Lower lobe of right lung (tissue), 2 donors: ENCODE measurements around the gene ARHGAP32. TPM values are rescaled to one million over a fixed set of nuclear protein-coding genes. Genes with fewer than 3 reads are reported as not detected.

Experiments used
- ATAC-seq, 2 donors: fragments of 200-7000 bp; cut with Tn5 transposase; one replicate each; pipeline ENCODE4 v1.9.1; 2020 to 2022; ENCODE audit warnings: mild to moderate bottlenecking in 2 of 2, moderate library complexity in 2 of 2
- DNase-seq: peaks from one replicate; pipeline ENCODE4 v3.0.0-alpha.2; 2020
- H3K27ac ChIP-seq: fragments of 200-600 bp; one replicate; pipeline ENCODE4 v1.8.0; 2022
- H3K27me3 ChIP-seq: fragments of 200-600 bp; one replicate; pipeline ENCODE4 v1.8.0; 2022; ENCODE audit warnings: low read depth
- H3K36me3 ChIP-seq: fragments of 200-600 bp; one replicate; pipeline ENCODE4 v1.8.0; 2022; ENCODE audit warnings: mild to moderate bottlenecking
- H3K4me1 ChIP-seq: fragments of 200-600 bp; one replicate; pipeline ENCODE4 v1.8.0; 2022
- H3K4me3 ChIP-seq: fragments of 200-600 bp; one replicate; pipeline ENCODE4 v1.8.0; 2022; ENCODE audit warnings: mild to moderate bottlenecking
- H3K9me3 ChIP-seq: fragments of 200-600 bp; one replicate; pipeline ENCODE4 v1.8.0; 2022
- intact Hi-C: fragments of 100-400 bp; cut with DNase I; formaldehyde crosslinking; loops from one replicate; pipeline ENCODE4 v1.11.0; 2022
- total RNA-seq: library from RNA; stranded (reverse); fragmentation: NEBNext Ultra II Directional; extraction: Animal tissue kit (Norgen Biotek cat#: 25700); gene quantifications from one replicate; pipeline ENCODE4 v1.2.1, GENCODE V29; 2021
- TF ChIP-seq, protein P1 (sequence below): fragments of 200-600 bp; IDR thresholded peaks from one replicate; pipeline ENCODE4 v1.8.0; 2022; ENCODE audit warnings: antibody characterized with exemption, mild to moderate bottlenecking
- donor health status: DM: no; HTN: yes; CAD: no; lungs with severe emphysema.

ARHGAP32 gene
- total RNA-seq, 1 donor from 2014 or later = 27.9 TPM

- intact Hi-C loops = no loop called here
These were observed 257.2 kb downstream of the ARHGAP32 start for GRCh38 chr11:128934926-128935325.

DNA sequence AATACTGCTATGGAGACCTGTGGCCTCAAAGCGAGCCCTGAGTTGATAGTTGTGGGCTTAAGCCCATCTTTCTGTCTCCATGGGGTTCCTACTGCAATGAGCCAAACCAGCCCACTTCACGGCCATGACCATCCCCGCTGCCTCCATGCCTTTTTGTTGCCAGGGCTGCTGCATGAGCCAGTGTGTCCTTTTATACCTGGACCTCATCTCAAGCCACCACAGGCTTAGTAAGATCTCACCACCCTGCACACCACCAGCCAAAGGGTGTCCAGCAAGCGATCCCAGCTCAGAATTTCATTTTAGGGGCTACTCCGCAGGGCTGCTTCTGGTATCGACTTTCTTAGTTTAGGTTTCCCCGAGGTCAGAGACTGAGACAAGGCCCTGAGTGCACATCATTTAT, 257.8 kb downstream of the ARHGAP32 start:
- H3K4me3 ChIP-seq = no peak overlapping the region
- no peaks in the 10 kb centered on the region for H3K9me3 ChIP-seq
- DNase-seq (no peak), ATAC-seq (no peak)
- no peak overlapping the region for H3K27ac ChIP-seq
- H3K27me3 ChIP-seq = no peaks in the 10 kb centered on the region
- TF ChIP-seq, protein P1, sequence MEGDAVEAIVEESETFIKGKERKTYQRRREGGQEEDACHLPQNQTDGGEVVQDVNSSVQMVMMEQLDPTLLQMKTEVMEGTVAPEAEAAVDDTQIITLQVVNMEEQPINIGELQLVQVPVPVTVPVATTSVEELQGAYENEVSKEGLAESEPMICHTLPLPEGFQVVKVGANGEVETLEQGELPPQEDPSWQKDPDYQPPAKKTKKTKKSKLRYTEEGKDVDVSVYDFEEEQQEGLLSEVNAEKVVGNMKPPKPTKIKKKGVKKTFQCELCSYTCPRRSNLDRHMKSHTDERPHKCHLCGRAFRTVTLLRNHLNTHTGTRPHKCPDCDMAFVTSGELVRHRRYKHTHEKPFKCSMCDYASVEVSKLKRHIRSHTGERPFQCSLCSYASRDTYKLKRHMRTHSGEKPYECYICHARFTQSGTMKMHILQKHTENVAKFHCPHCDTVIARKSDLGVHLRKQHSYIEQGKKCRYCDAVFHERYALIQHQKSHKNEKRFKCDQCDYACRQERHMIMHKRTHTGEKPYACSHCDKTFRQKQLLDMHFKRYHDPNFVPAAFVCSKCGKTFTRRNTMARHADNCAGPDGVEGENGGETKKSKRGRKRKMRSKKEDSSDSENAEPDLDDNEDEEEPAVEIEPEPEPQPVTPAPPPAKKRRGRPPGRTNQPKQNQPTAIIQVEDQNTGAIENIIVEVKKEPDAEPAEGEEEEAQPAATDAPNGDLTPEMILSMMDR = no peak
- no peaks in the 10 kb centered on the region for H3K36me3 ChIP-seq
- H3K4me1 ChIP-seq = no peaks in the 10 kb centered on the region
- intact Hi-C loops = no loop called here

More at GRCh38 chr11:128934926-128935325, 257.2 kb downstream of the ARHGAP32 start:
- DNase-seq (no peak), ATAC-seq (no peak)
- TF ChIP-seq, protein P1 = no peak
- no peaks in the 10 kb centered on the region for H3K27me3 ChIP-seq
- no peak overlapping the region for H3K27ac ChIP-seq
- H3K9me3 ChIP-seq = no peaks in the 10 kb centered on the region
- H3K36me3 ChIP-seq = no peaks in the 10 kb centered on the region
- H3K4me3 ChIP-seq = no peak overlapping the region
- no peaks in the 10 kb centered on the region for H3K4me1 ChIP-seq

GRCh38 chr11:128933481-128934178, 258.5 kb downstream of the ARHGAP32 start:
- intact Hi-C loops = no loop called here
- Histone ChIP-seq H3K4me1 (no peaks in the 10 kb centered on the region), H3K27me3 (no peaks in the 10 kb centered on the region), H3K36me3 (no peaks in the 10 kb centered on the region), H3K4me3 (no peak overlapping the region), H3K9me3 (no peaks in the 10 kb centered on the region), H3K27ac (no peak overlapping the region)
- no peak for DNase-seq
- TF ChIP-seq, protein P1 = no peak
- no peak for ATAC-seq

DNA sequence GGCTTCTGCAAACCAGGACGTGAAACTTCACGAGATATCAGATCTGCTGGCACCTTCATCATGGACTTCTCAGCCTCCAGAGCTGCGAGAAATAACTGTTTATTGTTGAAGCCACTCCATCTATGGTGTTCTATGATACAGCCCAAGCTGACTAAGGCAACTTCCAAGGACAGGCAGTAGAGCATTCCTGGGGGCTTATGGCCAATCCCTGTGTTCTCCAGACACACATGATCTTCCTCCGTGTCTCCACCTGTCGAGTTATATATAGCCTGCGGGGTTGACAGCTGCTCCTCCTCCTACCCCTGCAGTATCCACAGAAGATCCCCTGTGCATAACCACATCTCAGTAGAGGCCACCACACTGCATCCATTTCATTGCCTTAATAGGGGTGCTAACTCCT, 260.5 kb downstream of the ARHGAP32 start:
- Histone ChIP-seq H3K4me1 (no peaks in the 10 kb centered on the region), H3K36me3 (no peaks in the 10 kb centered on the region), H3K9me3 (no peaks in the 10 kb centered on the region), H3K4me3 (no peak overlapping the region), H3K27me3 (no peaks in the 10 kb centered on the region), H3K27ac (no peak overlapping the region)
- intact Hi-C loops = no loop called here
- no peak for DNase-seq
- TF ChIP-seq, protein P1 = no peak
- no peak for ATAC-seq

DNA sequence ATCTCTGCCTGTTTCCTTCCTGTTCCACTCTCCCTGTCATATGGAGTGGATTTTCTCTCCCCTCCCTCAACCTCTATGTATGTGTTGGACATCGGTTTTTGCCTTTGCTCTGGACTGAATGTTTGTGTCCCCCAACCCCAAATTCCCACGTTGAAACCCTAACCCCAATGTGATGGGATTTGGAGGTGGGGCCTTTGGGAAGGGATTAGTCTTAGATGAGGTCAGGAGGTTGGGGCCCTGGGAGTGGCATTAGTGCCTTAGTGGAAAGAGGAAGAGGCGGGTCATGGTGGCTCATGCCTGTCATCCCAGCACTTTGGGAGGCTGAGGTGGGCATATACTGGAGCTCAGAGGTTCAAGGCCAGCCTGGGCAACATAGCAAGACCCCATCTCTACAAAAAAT, 261.1 kb downstream of the ARHGAP32 start:
- Histone ChIP-seq H3K9me3 (no peaks in the 10 kb centered on the region), H3K27me3 (no peaks in the 10 kb centered on the region), H3K27ac (no peak overlapping the region), H3K4me1 (no peaks in the 10 kb centered on the region), H3K4me3 (no peak overlapping the region), H3K36me3 (no peaks in the 10 kb centered on the region)
- TF ChIP-seq, protein P1 = no peak
- DNase-seq (no peak), ATAC-seq (no peak)
- intact Hi-C loops = no loop called here
